NCI-H1105 (cell line): ENCODE measurements around the gene ATG13.
A peak's percentile ranks its signal among the peaks of the same experiment; 100 is the strongest.
"Not testable (repeated sequence)": the region's sequence is repeated elsewhere in the genome, so short reads cannot be mapped to it uniquely, and the experiment has no call there.

Source experiments
- DNase-seq: peaks from one replicate; lab custom pipeline; 2025; lab: John Stamatoyannopoulos, UW

ATG13 gene

GRCh38 chr11:46697723-46698122, 80.4 kb downstream of the ATG13 start:
- DNase-seq = no peak

- no peak for DNase-seq
Measured at GRCh38 chr11:46698597-46698996, 81.2 kb downstream of the ATG13 start.

- peak; percentile 99 for DNase-seq
Measured at GRCh38 chr11:46700241-46701077, 83.1 kb downstream of the ATG13 start, which contains the start of the genes ARHGAP1 and ZNF408. Gene ARHGAP1 (minus strand): TSS chr11:46700619. CDS start chr11:46696107, 4,512 bp downstream. Gene ZNF408 (plus strand): TSS chr11:46701031. CDS start chr11:46701048, 17 bp downstream.

- DNase-seq = no peak
Measured at GRCh38 chr11:46701078-46701654, 83.8 kb downstream of the ATG13 start.

GRCh38 chr11:46705070-46705688, 87.8 kb downstream of the ATG13 start:
- no peak for DNase-seq

GRCh38 chr11:46706886-46707285, 89.5 kb downstream of the ATG13 start:
- DNase-seq = no peak

- not testable (repeated sequence) for DNase-seq
Measured at GRCh38 chr11:46709351-46709750, 92.0 kb downstream of the ATG13 start.

- no peak for DNase-seq
Measured at GRCh38 chr11:46710821-46711269, 93.5 kb downstream of the ATG13 start.

- DNase-seq = no peak
Measured at GRCh38 chr11:46711303-46711702, 94.0 kb downstream of the ATG13 start.

- DNase-seq = no peak
Measured at GRCh38 chr11:46712874-46713576, 95.7 kb downstream of the ATG13 start.

GRCh38 chr11:46717825-46718154, 100.4 kb downstream of the ATG13 start:
- not testable (repeated sequence) for DNase-seq

- DNase-seq = no peak
Measured at GRCh38 chr11:46718155-46719019, 101.0 kb downstream of the ATG13 start.

- no peak for DNase-seq
Measured at GRCh38 chr11:46719048-46719542, 101.7 kb downstream of the ATG13 start, which contains the start of gene F2. Gene F2 (plus strand): TSS chr11:46719213. CDS start chr11:46719236, 23 bp downstream.

GRCh38 chr11:46719543-46720218, 102.3 kb downstream of the ATG13 start:
- no peak for DNase-seq

- no peak for DNase-seq
Measured at GRCh38 chr11:46721286-46721685, 103.9 kb downstream of the ATG13 start.

GRCh38 chr11:46722566-46723358, 105.4 kb downstream of the ATG13 start:
- DNase-seq = no peak

GRCh38 chr11:46723359-46723680, 106.0 kb downstream of the ATG13 start:
- DNase-seq = no peak

- DNase-seq = no peak
Measured at GRCh38 chr11:46724088-46724487, 106.7 kb downstream of the ATG13 start.
